Measurements from ENCODE around the gene PML.
A peak's percentile ranks its signal among the peaks of the same experiment; 100 is the strongest.

DNA sequence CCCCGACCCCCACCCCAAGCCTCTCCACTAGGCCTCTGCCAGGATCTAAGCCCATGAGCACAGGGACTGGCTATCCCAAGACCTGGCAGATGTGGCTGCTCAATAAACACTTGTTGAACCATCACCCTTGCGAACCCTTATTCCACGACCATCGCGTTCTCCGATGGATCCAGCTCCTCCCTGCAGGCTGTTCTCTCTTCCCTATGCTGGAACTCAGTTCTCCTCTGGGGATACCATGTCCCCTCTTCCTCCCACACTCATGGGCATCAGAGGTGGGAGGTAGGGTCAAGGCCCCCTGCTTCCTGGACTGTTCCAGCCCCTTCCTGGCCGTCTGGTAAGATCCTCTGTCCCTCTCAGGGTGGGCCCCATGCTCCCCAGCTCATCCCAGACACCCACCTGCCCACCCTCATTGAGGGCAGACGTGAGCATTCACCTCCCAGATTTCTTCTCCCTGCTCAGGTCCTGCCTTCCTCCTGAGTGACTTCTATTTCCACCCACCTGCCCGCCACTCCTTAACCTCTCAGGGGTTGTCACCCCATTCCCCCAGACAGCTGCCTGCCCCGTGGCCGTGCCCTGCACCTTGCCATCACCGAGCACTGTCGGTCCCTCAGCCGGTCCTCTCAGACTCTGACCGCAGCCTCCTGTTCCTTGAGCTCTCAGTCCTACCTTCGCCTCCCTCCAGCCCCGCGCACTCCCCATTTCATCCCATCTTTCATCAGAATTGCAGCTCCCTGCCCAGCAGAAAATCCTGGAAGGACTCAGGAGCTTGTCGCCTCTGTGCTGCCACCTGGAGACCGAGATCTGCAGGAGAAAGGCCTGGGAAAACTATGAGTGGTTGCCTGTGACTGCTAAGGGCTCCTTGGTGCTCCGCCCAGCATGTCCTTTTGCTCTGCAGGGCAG, 42.0 kb downstream of the PML start:
- TF ChIP-seq CTCF (IDR thresholded peaks at IDR 0.05; ENCODE audit: low read length): peak; percentile 36; the same call in 1 of the 2 replicates
- TF ChIP-seq EZH2 (IDR thresholded peaks at IDR 0.05; ENCODE audit: borderline replicate concordance, low read length): no peak

Data from OCI-LY1 (cell line).